Inflammatory macrophage treated with lipopolysaccharide for 4 hours (primary cell): ENCODE measurements around the gene FGG.
"Not testable (repeated sequence)": the region's sequence is repeated elsewhere in the genome, so short reads cannot be mapped to it uniquely, and the experiment has no call there.

Experiments used
- DNase-seq: peaks from one replicate; pipeline ENCODE4 v3.0.0-alpha.2; 2020

Gene FGG

GRCh38 chr4:154610582-154610981 lies 1.9 kb downstream of the FGG start:
- no peak for DNase-seq

- no peak for DNase-seq
Measured at GRCh38 chr4:154609532-154609931, 2.9 kb downstream of the FGG start.

GRCh38 chr4:154608361-154609252 lies 3.8 kb downstream of the FGG start:
- DNase-seq = no peak

GRCh38 chr4:154606728-154607723 lies 5.4 kb downstream of the FGG start:
- DNase-seq = no peak

GRCh38 chr4:154604696-154605200 lies 7.7 kb downstream of the FGG start:
- no peak for DNase-seq

- no peak for DNase-seq
Measured at GRCh38 chr4:154603033-154603943, 9.2 kb downstream of the FGG start.

GRCh38 chr4:154602404-154603020 lies 9.9 kb downstream of the FGG start:
- no peak for DNase-seq

GRCh38 chr4:154597798-154598774 lies 14.4 kb downstream of the FGG start:
- no peak for DNase-seq

GRCh38 chr4:154597281-154597680 lies 15.2 kb downstream of the FGG start:
- DNase-seq = not testable (repeated sequence)

- no peak for DNase-seq
Measured at GRCh38 chr4:154595807-154596206, 16.6 kb downstream of the FGG start.

- not testable (repeated sequence) for DNase-seq
Measured at GRCh38 chr4:154594343-154594742, 18.1 kb downstream of the FGG start.

GRCh38 chr4:154593868-154594267 lies 18.6 kb downstream of the FGG start:
- DNase-seq = no peak

- no peak for DNase-seq
Measured at GRCh38 chr4:154591890-154592289, 20.6 kb downstream of the FGG start.

- DNase-seq = no peak
Measured at GRCh38 chr4:154590329-154591006, 22.0 kb downstream of the FGG start, which contains the start of gene FGA. FGA (minus strand) TSS chr4:154590742; CDS start chr4:154590687, 55 bp downstream.

GRCh38 chr4:154589296-154590197 lies 22.9 kb downstream of the FGG start:
- no peak for DNase-seq

GRCh38 chr4:154588198-154588597 lies 24.3 kb downstream of the FGG start:
- DNase-seq = no peak

- DNase-seq = no peak
Measured at GRCh38 chr4:154586296-154587033, 26.0 kb downstream of the FGG start.
